ENCODE results near the gene FLT3LG.
A peak's percentile ranks its signal among the peaks of the same experiment; 100 is the strongest.

The FLT3LG gene

GRCh38 chr19:49497047-49497788 is 23.2 kb downstream of the FLT3LG start:
- peak overlapping the region; percentile 88 for H3K4me3 ChIP-seq (replicated peaks; ENCODE audit: low read depth, low read length)
- peak; percentile 63 for DNase-seq (ENCODE audit: low read depth)
- no peak for TF ChIP-seq CTCF (IDR thresholded peaks at IDR 0.05; ENCODE audit: low read length, missing control alignments)

- no peak for DNase-seq (ENCODE audit: low read depth)
- H3K4me3 ChIP-seq (replicated peaks; ENCODE audit: low read depth, low read length): peak overlapping the region; percentile 88
- no peak for TF ChIP-seq CTCF (IDR thresholded peaks at IDR 0.05; ENCODE audit: low read length, missing control alignments)
Observed at GRCh38 chr19:49497789-49498103, 23.7 kb downstream of the FLT3LG start.

- no peak for TF ChIP-seq CTCF (IDR thresholded peaks at IDR 0.05; ENCODE audit: low read length, missing control alignments)
- no peak for DNase-seq (ENCODE audit: low read depth)
- peak overlapping the region; percentile 5 for H3K4me3 ChIP-seq (replicated peaks; ENCODE audit: low read depth, low read length)
Observed at GRCh38 chr19:49498475-49498874, 24.5 kb downstream of the FLT3LG start.

GRCh38 chr19:49499030-49499670 is 25.1 kb downstream of the FLT3LG start:
- no peak for DNase-seq (ENCODE audit: low read depth)
- no peak overlapping the region for H3K4me3 ChIP-seq (replicated peaks; ENCODE audit: low read depth, low read length)
- no peak for TF ChIP-seq CTCF (IDR thresholded peaks at IDR 0.05; ENCODE audit: low read length, missing control alignments)

- TF ChIP-seq CTCF (IDR thresholded peaks at IDR 0.05; ENCODE audit: low read length, missing control alignments): peak; percentile 67
- no peak overlapping the region for H3K4me3 ChIP-seq (replicated peaks; ENCODE audit: low read depth, low read length)
- DNase-seq (ENCODE audit: low read depth): peak; percentile 95
Observed at GRCh38 chr19:49502866-49503581, 29.0 kb downstream of the FLT3LG start.

- no peak for TF ChIP-seq CTCF (IDR thresholded peaks at IDR 0.05; ENCODE audit: low read length, missing control alignments)
- no peak overlapping the region for H3K4me3 ChIP-seq (replicated peaks; ENCODE audit: low read depth, low read length)
- DNase-seq (ENCODE audit: low read depth): no peak
Observed at GRCh38 chr19:49503582-49503962, 29.6 kb downstream of the FLT3LG start.

Data from fibroblast of pulmonary artery (primary cell).